HG03039 (cell line): ENCODE data around the gene CNNM3.
"Not testable (repeated sequence)": the region's sequence is repeated elsewhere in the genome, so short reads cannot be mapped to it uniquely, and the experiment has no call there.

Experiments
- ATAC-seq: cut with Tn5 transposase; IDR thresholded peaks from one replicate; pipeline ENCODE4 v1.9.1; 2021; ENCODE audit warnings: mild to moderate bottlenecking, moderate library complexity; ENCODE audit not compliant: unreplicated experiment

Gene CNNM3

DNA sequence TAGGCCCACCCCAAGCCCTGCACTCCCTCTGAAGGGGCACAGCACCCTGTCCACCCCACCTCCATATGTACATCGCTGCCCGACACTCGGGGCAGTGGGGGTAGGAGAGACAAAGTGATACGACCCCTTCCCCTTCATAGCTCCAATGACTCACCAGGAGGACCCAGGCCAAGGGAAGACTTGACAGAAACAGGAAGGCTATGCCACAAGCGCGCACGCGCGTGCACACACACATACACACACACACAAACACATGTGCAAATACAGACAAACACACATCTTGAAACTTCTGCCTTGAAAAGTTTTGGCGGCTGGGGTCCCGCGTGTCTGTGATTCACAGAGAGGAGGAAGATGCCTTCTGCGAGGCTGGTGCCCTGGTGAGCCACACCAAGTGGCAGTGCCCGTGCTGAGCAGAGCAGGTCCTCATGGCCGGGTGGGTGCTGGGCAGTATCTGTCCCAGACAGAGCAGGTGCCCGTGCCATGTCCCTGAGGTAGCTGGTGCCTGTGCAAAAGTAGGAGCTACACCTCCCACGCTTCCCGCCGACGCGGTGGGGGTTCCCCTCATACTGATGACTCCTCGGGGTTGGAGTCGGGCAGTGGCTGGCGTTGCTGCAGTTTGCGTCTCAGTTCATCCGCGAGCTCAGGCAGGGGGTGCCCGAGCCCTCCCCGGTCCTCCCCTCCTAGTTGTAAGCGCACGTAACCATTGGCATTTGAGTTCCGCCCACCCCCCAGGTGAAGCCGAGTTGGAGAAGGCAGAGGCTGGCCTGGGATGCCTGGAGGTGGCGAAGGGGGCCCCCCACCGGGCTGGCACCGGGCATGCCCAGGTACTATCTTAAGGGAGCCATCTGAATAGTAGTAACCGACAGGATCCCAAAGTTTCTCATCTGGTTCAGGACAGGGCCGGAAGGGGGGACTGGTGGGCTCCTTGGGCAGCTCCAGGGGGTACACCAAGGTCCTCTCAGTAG lies 44.3 kb downstream of the CNNM3 start:
- no peak for ATAC-seq

DNA sequence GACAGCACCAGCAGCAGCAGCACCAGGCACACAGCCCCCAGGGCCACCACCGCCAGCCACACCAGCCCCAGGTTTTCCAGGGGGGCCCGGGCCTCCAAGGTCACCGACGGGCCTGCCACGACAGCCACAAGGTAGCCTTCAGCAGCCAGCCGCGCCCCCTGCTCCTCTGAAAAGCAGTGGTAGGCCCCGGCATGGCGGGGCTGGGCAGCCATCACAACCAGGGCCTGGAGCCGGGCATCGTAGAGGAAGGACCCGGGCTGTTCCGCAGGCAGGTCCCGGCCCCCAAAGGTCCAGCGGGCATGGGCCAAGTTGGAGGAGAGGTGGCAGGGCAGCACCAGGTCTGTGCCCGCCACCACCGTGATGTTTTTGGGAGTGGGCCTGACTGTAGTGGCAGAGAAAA lies 45.0 kb downstream of the CNNM3 start:
- ATAC-seq: no peak

DNA sequence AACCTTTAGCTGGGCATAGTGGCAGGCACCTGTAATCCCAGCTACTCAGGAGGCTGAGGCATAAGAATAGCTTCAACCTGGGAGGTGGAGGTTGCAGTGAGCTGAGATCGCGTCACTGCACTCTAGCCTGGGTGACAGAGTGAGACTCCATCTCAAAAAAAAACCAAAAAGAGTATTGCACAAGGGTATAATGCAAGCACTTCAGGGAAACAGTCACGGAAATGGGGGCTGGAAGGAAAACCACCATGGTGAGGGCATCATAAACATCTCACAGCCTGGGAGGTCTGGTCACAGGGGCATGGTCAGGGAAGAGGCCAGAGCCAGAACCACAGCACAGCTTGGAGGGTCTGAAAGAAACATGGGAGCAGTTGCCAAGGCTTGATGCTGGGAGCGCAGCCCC lies 47.0 kb downstream of the CNNM3 start:
- not testable (repeated sequence) for ATAC-seq

DNA sequence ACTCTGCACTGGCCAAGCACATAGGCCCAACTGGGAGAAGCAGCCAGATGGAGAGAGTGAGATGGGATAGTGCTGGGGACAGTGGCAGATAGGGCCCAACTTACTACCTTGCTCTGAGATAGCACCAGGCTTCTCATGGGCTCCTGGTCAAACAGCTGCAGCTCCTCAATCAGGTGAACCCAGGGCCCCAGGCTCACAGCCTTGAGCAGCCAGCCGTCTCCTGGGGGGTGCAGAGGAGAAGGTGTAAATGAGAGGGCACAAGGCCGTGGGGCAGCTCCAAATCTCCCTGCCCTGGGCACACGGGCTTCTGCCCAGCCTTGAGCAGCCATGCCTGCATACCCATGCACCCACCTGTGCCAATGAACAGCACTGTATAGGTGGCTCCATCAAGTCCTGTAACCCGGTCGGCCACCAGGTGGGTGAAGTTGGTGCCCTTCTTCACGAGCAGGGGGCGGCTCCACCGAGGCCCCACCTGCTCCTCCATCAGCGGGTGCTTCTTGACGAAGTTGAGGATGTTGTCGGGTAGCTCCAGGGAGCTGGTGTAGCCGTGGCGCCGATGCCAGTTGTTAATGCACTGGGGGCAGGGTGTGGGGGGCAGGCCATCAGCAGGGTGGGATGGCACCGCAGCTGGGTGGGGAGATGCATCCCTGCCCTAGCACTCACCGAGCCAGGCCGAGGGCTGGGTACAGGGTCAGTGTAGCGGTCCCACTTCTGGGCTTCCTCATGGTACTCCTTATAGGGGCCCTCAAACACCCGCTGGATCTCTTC lies 47.7 kb downstream of the CNNM3 start:
- no peak for ATAC-seq

DNA sequence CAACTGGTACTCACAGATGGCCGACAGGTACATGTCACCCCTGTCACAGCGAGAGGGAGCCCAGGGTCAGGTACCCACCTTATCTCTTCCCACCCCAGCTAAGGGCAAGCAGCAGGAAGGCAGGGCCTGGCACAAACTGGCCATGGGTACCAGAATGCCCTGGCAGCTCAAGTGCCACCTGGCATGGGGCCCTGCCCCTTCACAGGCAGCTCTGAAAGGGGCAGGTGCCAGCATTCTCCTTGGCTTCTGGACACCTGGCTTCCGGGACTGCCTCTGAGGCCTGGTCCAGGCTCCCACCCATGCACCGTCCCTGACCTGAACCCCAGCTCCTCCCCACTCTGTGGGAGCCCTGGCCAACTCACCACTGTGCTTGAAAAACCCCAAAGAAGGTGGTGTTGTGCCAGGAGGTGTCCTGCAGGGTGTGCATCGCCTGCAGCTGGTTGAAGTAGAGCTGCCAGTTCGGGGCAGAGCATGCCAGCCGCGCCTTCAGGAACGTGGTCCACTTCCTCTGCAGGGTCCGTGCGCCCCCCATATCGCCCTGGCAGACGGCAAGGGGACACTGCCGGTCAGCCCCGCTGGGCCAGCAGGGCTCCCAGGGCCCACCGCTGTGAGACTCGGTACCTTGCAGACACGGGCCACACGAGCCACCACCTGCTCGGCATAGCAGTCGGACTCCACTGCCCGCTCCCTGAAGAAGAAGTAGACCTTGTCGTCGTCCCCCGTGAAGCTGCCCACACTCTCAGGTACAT lies 48.4 kb downstream of the CNNM3 start:
- ATAC-seq: no peak

DNA sequence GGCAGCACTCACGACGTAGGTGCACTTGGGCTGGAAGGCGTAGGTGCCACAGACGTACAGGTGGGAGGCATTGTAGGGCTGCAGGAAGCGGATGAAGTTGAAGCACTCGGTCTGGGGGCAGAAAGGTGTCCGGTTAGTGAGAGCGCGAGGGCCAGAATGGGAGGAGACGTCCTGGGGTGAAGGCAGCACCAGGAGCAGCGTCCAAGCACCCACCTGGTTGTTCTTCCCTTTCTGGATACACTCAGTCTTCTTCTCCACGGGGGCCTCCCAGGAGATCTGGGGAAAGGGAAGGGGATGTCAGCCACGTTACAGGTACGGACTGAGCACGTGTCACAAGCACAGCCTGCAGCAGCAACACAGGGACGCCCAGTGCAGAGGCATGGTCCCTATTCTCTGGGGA lies 49.6 kb downstream of the CNNM3 start:
- ATAC-seq: no peak

DNA sequence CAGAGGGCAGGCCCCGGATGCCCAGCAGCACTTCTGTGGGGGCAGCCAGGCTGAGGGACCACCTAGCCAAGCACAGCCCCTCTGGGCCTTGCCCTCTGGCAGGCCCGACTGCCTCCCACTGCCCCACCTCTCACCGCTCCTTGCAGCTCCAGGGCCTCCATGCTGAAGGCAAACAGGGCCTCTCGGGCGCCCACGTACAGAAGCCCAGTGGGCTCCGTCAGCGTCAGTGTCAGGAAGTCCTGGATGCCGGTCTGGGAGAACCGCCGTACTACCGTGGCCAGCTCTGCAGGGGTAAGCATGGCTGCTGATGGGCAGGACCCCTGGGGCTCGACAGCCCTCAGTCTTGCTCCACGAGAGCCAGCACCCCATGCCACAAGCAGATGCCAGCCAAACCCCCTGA lies 50.1 kb downstream of the CNNM3 start:
- ATAC-seq: no peak

DNA sequence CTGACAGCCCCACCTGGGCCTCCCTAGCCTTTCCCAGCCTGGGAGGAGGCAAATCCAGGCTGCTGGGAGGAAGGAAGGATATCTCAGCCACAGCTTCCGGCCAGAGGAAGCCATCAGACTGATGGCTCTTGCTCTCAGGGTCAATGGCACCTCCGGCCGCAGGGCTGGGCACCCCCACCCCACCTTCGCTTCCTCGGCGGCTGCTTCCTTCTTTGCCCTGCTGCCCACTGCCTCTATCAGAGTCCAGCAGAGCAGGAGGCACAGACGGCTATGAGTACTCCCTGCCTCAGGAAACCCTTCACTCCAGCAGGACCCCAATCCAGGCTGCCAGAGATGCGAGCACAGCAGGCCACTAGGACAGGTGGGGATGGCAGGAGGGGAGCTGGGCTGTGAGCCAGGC lies 50.5 kb downstream of the CNNM3 start:
- no peak for ATAC-seq

DNA sequence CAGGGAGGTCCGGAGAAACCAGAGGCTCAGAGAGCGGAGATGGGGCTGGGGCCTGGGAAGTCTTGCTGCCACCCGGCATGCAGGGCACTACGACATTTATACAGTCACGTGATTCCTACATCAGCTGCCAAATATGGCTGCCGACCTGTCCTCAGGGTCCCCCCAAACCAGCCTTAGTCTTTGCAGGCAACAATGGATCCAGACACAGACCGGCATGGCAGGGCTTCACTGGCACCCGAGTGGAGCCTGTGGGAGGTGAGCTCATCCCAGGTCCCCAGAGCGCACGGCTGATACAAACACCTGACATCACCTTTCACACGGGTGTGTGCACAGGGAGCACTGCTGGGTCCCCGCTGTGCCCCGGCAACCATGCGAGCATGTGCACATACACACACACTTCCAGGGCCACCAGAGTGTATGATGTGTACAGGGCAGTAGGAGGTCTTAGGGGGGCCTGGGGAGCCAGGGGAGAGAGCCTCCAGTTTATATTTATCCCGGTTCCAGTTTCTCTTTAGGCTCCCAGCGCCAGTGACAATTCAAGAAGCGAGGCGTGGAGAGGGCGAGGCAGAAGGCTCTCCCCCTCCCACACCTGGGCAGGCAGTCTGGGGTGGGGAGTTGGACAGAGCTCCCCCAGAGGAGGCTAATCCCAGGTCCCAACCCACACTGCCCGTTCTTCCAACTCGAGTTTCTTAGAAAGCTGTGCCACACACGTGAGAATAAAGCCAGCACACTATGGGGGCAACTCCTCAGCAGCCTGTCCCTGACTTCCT lies 51.1 kb downstream of the CNNM3 start:
- ATAC-seq: no peak

DNA sequence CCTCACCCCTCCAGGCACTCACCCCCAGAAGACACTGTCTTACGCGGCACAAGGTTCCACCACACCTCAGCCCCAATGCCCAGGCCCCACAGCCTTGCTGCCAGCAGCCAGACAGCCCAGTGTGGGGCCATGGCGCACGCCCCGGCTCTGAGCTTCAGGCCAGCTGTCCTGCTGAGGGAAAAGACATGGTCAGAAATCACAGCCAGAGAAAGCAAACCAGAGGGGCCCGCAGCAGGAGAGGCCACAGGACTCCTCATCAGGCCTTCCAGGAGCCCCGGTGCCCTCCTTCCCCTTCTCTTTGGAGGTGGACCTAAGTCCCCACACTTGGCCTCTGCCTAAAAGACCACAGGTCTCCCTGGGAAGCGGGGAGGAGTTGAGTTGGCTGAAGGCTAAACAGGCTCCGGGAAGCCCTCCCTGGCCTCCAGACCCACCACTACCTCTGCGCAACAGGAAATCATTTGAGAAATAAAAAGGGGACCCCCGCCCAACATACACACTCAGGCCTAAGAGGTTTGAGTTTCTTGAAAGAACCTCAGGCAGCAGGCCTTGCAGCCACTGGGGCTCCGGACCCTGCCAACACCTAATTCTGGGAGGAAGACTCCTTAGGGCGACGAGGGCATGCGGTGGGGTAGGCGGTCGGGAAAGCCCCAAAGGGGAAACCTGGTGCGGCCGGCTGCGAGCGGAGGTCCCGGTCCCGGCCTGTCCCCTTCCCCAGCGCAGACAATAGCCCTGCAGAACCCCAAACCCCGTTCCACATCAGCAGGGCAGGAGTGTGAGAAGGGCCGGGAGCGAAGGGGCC lies 51.9 kb downstream of the CNNM3 start:
- ATAC-seq: no peak

DNA sequence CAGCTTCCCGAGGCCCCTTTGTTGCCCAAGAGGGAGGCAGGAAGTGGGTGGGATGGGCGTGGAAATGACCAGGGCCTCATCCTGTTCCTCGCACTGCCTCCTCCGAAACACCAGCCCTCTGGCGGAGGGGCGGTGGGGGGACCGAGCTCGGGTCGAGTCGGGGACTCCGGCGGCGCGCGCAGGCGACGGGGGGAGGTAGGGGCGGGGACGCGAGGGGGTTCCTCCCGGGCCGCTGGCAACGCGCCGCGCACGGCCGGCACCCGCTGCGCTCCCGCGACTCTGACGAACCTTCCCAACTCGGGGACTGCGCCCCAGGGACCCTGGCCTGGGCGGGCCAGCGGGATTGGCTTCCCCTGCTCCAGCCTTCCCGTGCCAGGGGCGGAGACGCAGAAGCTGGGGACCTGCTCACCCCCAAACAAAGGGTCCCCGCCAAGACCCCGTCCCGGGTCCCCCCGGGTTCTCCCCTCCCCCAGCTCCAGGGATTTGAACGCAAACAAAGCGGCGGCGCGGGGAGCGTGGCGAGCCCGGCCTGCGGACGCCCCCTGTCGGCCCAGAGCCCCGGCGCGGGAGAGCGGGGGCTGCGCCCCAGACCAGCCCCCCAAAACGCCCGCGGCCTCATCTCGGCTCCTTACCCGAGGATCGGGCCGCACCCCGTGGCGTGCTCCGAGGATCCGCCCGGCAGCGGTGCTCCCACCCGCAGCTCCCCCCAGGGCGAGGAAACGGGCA lies 52.6 kb downstream of the CNNM3 start:
- ATAC-seq: no peak

DNA sequence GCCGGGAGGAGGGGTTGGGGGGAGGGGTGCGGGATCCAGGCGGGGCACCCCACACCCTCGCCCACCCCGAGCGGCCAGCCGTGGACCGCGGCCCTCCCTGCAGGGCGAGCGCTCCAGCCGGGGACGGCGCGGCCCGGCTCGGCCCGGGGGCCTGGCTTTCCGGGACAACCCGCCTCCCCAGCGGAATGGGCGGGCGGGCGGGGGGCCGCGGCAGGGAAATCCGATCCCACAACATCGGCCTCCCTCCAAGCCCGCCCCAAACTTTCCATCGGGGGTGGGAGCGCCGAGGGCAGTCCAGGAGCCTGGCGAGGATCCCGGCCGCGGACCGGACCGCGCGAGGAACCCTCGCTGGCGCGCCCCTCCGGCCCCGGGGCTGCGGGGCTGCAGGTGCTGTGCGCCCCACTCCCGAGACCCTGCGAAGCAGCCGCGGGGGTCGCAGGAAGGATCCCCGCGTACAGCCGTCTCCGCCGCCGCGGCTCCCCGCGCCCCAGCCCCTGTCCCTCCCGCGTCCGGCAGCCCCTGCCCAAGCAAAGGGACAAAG lies 53.3 kb downstream of the CNNM3 start:
- no peak for ATAC-seq

DNA sequence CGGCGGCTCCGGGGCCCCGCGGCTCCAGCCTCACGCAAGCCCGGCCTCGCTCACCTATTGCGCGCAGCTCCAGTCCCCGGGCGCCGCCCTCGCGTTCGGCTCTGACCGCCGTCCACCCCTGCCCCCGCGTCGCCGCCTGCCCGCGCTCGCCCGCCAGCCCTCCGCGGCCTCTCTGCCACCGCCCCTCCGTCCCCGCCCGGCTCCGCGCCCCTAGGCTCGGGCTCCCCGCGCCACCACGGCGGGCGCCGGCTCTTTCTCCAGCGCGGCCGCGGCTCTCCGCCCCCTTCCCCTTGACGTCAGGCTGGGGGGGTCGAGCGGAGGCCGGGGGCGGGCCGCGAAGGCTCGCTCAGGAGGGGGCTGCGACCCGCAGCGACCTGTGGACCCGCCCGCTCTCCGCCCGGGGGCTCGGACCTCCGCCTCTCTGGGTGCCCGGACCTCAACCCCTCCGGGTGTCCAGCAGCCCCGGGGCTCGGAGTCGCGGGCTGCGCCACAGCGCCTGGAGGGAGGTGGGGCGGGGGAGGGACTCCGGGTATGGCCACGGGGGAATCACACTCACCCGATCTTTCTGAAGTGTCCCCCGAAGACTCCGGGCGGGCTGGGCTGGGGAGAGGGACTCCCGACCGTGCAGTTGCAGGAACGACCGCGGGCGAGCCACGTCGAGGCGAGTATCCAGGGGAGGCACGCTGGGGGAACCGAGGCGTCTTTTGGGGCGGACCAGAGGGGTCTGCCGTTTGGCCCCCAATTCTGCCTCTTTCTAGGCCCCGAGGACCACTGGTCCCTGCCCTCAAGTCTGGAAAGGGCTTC lies 54.0 kb downstream of the CNNM3 start, which contains the start of gene SEMA4C:
Gene SEMA4C, minus strand, starts transcription at position 259 of the 804 bp plus-strand sequence. CDS start 2,194 bp downstream, outside the sequence.
- ATAC-seq: no peak

DNA sequence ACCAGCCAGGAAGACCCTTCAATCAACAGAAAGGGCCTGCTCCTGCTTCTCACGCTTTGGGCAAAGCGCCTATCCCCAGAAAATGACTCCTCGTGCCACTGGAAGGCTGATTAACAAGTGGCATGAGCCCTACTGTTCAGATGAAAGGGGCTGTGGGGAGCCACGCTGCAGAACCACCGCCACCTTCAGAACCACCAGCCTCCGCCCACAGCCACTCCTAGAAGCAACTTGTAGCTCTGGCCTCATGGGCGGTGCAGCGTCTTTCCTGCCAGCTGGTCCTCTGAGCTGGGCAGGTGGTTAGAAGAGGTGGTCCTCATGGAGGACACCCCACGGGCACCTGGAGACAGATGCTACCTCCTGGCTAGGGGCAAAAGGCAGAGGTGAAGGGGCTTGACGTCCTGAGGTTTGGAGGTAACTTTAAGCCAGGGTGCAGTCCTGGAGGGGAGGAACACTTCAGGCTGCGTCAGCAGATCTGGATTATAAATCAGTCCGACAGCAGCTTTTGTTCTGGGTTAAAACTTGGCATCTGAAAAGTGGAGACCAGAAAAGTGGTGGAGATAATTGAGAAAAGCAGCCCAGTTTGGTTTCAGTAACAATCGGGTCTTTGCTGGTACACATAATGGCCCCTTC lies 54.7 kb downstream of the CNNM3 start:
- ATAC-seq: no peak

DNA sequence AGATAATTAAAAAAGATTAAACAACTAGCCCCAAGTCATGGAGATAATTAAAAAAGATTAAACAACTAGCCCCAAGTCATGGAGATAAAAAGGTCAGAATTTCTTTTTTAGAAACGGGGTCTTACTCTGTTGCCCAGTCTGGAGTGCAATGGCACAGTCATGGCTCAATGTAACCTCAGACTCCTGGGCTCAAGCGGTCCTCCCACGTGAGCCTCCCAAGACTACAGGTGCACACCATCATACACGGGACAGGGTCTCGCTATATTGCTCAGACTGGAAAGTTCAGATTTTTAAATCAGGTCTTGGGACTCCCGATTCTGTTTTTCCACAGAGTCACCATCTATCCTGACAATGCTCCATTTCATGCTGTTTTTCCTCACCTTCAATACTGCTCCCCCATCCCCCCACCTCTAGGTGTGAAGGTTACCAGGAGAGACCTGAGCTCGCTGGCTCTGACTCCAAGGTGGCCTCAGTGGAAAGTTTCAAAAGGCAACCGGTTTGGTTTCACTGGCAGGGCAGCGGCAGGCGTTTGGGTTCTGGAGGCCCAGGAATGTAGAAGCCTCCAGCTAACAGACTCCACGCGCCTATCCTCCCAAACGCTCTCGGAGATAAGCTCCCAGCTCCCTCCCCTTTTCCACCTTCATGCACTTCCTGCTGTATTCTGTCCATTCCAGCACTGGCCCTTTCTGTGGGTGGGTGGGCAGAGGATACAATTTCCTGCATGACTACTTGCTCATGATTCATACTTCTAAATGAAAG lies 56.7 kb downstream of the CNNM3 start:
- ATAC-seq: no peak

DNA sequence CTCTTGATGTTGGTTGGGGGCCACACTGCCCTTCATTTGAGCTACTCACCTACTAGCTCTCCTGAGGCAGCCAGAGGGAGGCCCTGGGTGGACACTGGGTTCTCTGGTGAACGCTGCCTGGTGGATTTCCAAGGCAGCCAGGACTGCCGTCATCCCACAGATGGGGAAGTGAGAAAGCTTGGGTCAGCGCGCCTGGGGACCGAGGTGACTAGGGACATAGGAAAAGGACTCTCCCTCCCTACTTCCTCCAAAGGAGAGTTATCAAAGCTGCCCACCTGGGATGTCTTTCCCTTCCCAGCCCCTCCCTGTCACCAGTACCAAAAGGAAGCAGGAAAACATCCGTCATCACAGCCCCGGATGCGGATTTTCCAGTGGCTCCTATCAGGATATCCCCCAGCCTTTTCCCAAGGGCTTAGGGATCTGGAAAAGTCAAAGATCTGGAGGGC lies 57.6 kb downstream of the CNNM3 start:
- no peak for ATAC-seq
